H1 (cell line): ENCODE data around the gene QSOX2.
A peak's percentile ranks its signal among the peaks of the same experiment; 100 is the strongest.

Source experiments
- CBX5 ChIP-seq: fragments of 300-800, 300-1000 bp; sonication (generic); IDR thresholded peaks from 2 replicates; pipeline ENCODE4 v1.7.1; 2016; ENCODE audit warnings: antibody characterized with exemption, low read length, low read depth
- CHD7 ChIP-seq: fragments of 300-600 bp; sonication (generic); IDR thresholded peaks from 2 replicates; pipeline ENCODE4 v1.7.1; 2012; ENCODE audit warnings: low read length, moderate library complexity, mild to moderate bottlenecking, inconsistent platforms; ENCODE audit not compliant: insufficient replicate concordance
- CTCF ChIP-seq, 3 experiments: IDR thresholded peaks; 1 replicate in 2 of 3; 2 replicates in 1 of 3; pipeline versions ENCODE4 v1.5.1 to v1.6.1; 2011; ENCODE audit warnings: low read length in 3 of 3, mild to moderate bottlenecking in 3 of 3, inconsistent platforms in 2 of 3, low read depth in 1 of 3, moderate library complexity in 1 of 3; ENCODE audit not compliant: insufficient read depth in 1 of 3; ENCODE audit errors: control extremely low read depth in 1 of 3
- EP300 ChIP-seq, 2 experiments: IDR thresholded peaks; 1 replicate in 1 of 2; 2 replicates in 1 of 2; pipeline ENCODE4 v1.6.1; 2011 to 2012; ENCODE audit warnings: low read depth in 2 of 2, low read length in 2 of 2, mild to moderate bottlenecking in 2 of 2, borderline replicate concordance in 1 of 2, inconsistent platforms in 1 of 2, moderate library complexity in 1 of 2
- GTF2F1 ChIP-seq: IDR thresholded peaks from 2 replicates; pipeline ENCODE4 v1.6.1; 2012; ENCODE audit warnings: low read depth, low read length, improper control_type of control experiment, borderline replicate concordance
- MAX ChIP-seq: IDR thresholded peaks from 2 replicates; pipeline ENCODE4 v1.6.1; 2012; ENCODE audit warnings: inconsistent platforms
- POLR2A ChIP-seq, 2 experiments: IDR thresholded peaks; 1 replicate in 1 of 2; 2 replicates in 1 of 2; pipeline ENCODE4 v1.6.1; 2011; ENCODE audit warnings: low read depth in 2 of 2, low read length in 2 of 2, mild to moderate bottlenecking in 2 of 2; ENCODE audit errors: control extremely low read depth in 1 of 2
- POLR2AphosphoS5 ChIP-seq: IDR thresholded peaks from 2 replicates; pipeline ENCODE4 v1.6.1; 2011; ENCODE audit warnings: low read depth, low read length
- RNF2 ChIP-seq: fragments of 200-900, 300-1000 bp; sonication (generic); IDR thresholded peaks from 2 replicates; pipeline ENCODE4 v1.7.1; 2016; ENCODE audit warnings: borderline replicate concordance, low read depth, mild to moderate bottlenecking, antibody characterized with exemption, low read length; ENCODE audit not compliant: poor library complexity, severe bottlenecking; ENCODE audit errors: missing control alignments
- SP2 ChIP-seq: IDR thresholded peaks from 2 replicates; pipeline ENCODE4 v1.6.1; 2012; ENCODE audit warnings: mild to moderate bottlenecking, low read length, inconsistent platforms
- SRF ChIP-seq: IDR thresholded peaks from 2 replicates; pipeline ENCODE4 v1.6.1; 2011; ENCODE audit warnings: mild to moderate bottlenecking, low read depth, low read length, moderate library complexity

GRCh38 chr9:136268318-136268717, 22.7 kb upstream of the QSOX2 start:
- TF ChIP-seq CTCF (IDR thresholded peaks at IDR 0.05; ENCODE audit: control extremely low read depth in 1 of 3, insufficient read depth in 1 of 3, low read depth in 1 of 3, low read length in 3 of 3) (peak in 2 of 3 experiments; percentile 28 to 41; a peak in 2 of 4 replicates), SP2 (no peak), RNF2 (no peak), POLR2AphosphoS5 (no peak), CHD7 (no peak), EP300 (IDR thresholded peaks at IDR 0.05; ENCODE audit: borderline replicate concordance in 1 of 2, low read depth in 2 of 2, low read length in 2 of 2) (no peak), POLR2A (IDR thresholded peaks at IDR 0.05; ENCODE audit: control extremely low read depth in 1 of 2, low read depth in 2 of 2, low read length in 2 of 2) (no peak), SRF (no peak), CBX5 (no peak), GTF2F1 (no peak), MAX (peak; percentile 16; the same call in 1 of the 2 replicates)
